NCI-H1048 (cell line): ENCODE results near the gene MIPOL1.

Source experiments
- DNase-seq: peaks from one replicate; lab custom pipeline; 2025; lab: John Stamatoyannopoulos, UW

Gene MIPOL1

GRCh38 chr14:37399517-37399916 is 201.8 kb downstream of the MIPOL1 start:
- no peak for DNase-seq

- DNase-seq, result no peak
These were observed 203.4 kb downstream of the MIPOL1 start for GRCh38 chr14:37401093-37401492.

- DNase-seq, result no peak
These were observed 205.9 kb downstream of the MIPOL1 start for GRCh38 chr14:37403626-37404025.

GRCh38 chr14:37406095-37406494 is 208.4 kb downstream of the MIPOL1 start:
- no peak for DNase-seq

GRCh38 chr14:37411079-37411735 is 213.5 kb downstream of the MIPOL1 start:
- DNase-seq, result no peak

GRCh38 chr14:37413050-37413449 is 215.3 kb downstream of the MIPOL1 start:
- no peak for DNase-seq

GRCh38 chr14:37413504-37414003 is 215.8 kb downstream of the MIPOL1 start:
- DNase-seq, result no peak

- no peak for DNase-seq
These were observed 218.5 kb downstream of the MIPOL1 start for GRCh38 chr14:37416264-37416663.

- DNase-seq, result no peak
These were observed 219.4 kb downstream of the MIPOL1 start for GRCh38 chr14:37417151-37417550.

GRCh38 chr14:37417833-37418232 is 220.1 kb downstream of the MIPOL1 start:
- no peak for DNase-seq

GRCh38 chr14:37420622-37421021 is 222.9 kb downstream of the MIPOL1 start:
- DNase-seq, result no peak

- no peak for DNase-seq
These were observed 224.6 kb downstream of the MIPOL1 start for GRCh38 chr14:37422319-37422718.

GRCh38 chr14:37422748-37423147 is 225.0 kb downstream of the MIPOL1 start:
- no peak for DNase-seq

- DNase-seq, result no peak
These were observed 231.2 kb downstream of the MIPOL1 start for GRCh38 chr14:37428954-37429353.

- DNase-seq, result no peak
These were observed 231.9 kb downstream of the MIPOL1 start for GRCh38 chr14:37429618-37430017.

GRCh38 chr14:37434867-37435266 is 237.1 kb downstream of the MIPOL1 start:
- no peak for DNase-seq

GRCh38 chr14:37436519-37436918 is 238.8 kb downstream of the MIPOL1 start:
- no peak for DNase-seq

GRCh38 chr14:37437490-37437889 is 239.8 kb downstream of the MIPOL1 start:
- no peak for DNase-seq

- no peak for DNase-seq
These were observed 240.7 kb downstream of the MIPOL1 start for GRCh38 chr14:37438444-37438843.

GRCh38 chr14:37443461-37443860 is 245.7 kb downstream of the MIPOL1 start:
- no peak for DNase-seq

- no peak for DNase-seq
These were observed 250.2 kb downstream of the MIPOL1 start for GRCh38 chr14:37447883-37448391.

- no peak for DNase-seq
These were observed 254.6 kb downstream of the MIPOL1 start for GRCh38 chr14:37452323-37452722.

- DNase-seq, result no peak
These were observed 256.2 kb downstream of the MIPOL1 start for GRCh38 chr14:37453985-37454384.

- no peak for DNase-seq
These were observed 259.6 kb downstream of the MIPOL1 start for GRCh38 chr14:37457334-37457733.
